Right forelimb (tissue), 1 donor: ENCODE results near the gene EDDM3A.
"Not testable (repeated sequence)": the region's sequence is repeated elsewhere in the genome, so short reads cannot be mapped to it uniquely, and the experiment has no call there.

Experiments used
- DNase-seq: peaks from one replicate; pipeline ENCODE4 v3.0.0-alpha.2; 2018

The EDDM3A gene

GRCh38 chr14:20733684-20734429, 11.8 kb upstream of the EDDM3A start:
- DNase-seq, result no peak

DNA sequence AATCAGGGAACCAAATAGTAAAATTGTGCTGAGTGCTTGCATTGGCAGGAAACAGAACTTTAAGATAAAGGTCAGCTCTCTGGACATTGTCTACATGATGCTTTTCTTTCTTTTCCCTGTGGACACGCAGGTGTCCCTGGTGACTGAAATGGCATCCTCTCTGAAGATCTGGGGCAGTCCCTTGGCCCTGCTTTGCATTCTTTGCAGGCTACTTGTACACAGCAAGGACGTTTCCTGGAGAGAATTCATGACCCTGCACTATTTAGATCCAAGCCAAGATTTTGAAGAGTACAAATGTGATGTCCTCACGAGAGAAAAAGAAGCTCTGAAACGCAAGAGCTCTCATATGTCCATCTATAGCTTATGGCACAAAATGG, 11.3 kb upstream of the EDDM3A start:
- no peak for DNase-seq

DNA sequence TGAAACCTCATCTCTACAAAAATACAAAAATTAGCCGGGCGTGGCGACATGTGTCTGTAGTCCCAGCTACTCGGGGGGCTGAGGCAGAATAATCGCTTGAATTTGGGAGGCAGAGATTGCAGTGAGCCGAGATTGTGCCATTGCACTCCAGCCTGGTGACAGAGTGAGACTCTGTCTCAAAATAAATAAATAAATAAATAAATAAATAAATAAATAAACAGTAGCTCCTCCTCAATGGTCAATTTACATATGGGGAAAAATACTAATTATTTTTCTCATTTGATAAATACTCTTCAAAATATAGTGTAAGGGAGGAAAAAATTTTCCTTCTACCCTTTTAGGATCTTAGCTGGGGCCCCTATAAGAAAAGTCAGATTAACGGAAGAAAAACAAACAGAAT, 7.4 kb upstream of the EDDM3A start:
- DNase-seq, result not testable (repeated sequence)

DNA sequence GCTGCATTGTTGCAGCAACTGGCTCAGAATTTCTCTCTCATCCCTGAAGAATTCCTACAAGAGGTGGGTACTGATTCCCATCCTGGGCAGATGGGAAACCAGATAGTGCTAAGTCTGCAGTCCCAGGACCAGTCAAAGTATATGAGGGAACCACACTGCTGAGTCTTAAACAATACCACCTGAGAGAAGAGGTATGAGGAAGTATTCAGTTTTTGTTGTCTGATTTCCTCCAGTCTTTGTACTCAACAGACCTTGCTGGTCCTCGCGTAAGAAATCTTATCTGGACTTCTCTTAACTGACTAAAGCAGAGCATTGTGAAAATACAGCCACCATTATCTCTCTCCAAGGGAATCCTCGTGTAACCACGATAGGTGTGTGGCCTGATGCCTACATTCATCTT, 3.6 kb upstream of the EDDM3A start:
- no peak for DNase-seq

DNA sequence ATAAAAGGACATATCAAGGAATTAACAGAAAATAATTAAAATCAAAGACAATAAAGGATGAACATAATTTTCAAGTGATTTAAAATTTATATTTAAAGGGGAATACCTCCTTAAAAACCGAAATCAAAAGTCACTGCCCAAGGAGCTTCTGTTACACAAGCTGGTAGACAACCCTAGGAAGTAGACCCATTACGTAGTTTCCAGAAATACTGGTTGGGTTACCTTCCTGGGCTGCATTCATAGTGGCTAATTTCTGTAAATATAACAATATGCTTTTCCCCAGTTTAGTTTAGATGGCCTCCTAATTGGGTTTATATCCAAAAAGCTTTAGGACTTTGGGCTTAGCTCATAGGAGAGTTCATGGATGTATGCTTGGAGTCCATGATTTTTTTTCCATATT, 2.1 kb upstream of the EDDM3A start:
- no peak for DNase-seq

DNA sequence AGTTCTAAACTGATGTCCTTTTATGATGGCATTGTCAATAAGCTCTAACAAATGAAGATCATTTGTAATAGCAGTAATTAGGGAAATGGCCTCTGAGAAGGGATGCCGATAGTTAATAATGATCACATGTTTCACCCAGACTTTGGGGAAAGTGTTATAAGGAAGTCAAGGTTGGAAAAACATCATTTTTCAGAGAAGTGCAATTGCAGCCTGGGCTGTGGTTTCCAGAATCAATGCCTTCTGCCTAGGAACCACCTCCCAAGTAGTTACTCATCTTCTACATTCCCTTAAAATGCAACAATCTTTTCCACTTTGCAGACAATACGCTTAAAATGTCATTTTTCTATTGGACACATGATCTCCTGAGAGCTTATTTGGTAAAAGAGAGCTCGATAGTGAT, 879 bp downstream of the EDDM3A start:
- DNase-seq, result no peak

DNA sequence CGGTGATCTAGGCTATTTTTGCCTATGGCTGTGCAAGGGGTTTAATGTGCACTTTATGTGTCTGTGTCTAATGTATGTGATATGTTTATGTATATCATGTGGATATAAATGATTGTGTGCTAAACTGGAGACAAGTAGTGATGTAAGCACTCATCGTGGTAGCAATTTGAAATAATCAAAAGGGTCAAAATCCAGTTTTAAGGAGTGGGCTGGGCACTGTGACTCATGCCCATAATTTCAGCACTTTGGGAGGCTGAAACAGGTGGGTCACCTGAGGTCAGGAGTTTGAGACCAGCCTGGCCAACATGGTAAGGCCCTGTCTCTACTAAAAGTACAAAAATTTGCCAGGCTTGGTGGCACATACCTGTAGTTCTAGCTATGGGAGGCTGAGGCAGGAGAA, 2.8 kb downstream of the EDDM3A start:
- DNase-seq, result no peak

- DNase-seq, result no peak
Measured at GRCh38 chr14:20750194-20750593, 4.5 kb downstream of the EDDM3A start.

- no peak for DNase-seq
Measured at GRCh38 chr14:20751963-20752562, 6.4 kb downstream of the EDDM3A start.

- no peak for DNase-seq
Measured at GRCh38 chr14:20754308-20754707, 8.6 kb downstream of the EDDM3A start.

DNA sequence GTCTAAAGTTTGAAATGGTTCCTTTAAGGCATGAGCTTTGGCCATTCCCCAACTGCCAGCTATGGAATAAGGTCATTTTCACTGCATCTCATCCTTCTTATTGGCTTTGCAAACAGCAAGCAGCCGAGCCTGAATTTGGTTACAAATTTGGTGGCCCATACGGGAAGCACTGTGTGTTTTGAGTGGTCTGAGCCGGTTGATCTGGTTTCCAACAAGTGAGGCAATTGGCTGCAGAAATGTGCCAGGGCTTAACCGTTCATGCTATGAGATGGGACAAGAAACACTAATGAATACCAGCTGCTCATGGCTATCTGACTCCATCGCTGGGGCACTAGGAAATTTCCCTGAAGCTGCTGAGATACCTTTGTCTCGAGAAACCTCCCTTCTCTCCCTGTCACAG, 9.3 kb downstream of the EDDM3A start:
- no peak for DNase-seq

DNA sequence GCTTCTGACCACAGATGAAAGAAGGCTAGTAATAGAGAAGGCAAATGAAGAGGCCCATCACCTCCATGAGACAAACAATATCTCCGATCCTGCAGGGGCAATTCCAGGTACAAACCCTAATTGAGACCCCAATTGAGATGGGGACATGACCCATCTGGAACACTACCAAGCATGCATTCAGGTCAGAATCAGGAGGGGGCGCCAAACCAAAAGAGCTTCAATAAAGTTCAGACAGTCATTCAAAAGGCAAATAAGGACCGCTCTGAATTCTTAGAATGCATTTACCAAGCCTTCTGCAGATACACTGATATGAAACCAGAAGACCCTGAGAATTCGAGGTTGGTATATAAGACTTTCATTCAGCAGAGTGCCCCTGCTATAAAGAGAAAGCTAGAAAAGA, 12.3 kb downstream of the EDDM3A start:
- no peak for DNase-seq

GRCh38 chr14:20759465-20759864, 13.8 kb downstream of the EDDM3A start:
- DNase-seq, result not testable (repeated sequence)

GRCh38 chr14:20760950-20761349, 15.3 kb downstream of the EDDM3A start:
- DNase-seq, result no peak

GRCh38 chr14:20768593-20768892, 22.9 kb downstream of the EDDM3A start:
- DNase-seq, result no peak

DNA sequence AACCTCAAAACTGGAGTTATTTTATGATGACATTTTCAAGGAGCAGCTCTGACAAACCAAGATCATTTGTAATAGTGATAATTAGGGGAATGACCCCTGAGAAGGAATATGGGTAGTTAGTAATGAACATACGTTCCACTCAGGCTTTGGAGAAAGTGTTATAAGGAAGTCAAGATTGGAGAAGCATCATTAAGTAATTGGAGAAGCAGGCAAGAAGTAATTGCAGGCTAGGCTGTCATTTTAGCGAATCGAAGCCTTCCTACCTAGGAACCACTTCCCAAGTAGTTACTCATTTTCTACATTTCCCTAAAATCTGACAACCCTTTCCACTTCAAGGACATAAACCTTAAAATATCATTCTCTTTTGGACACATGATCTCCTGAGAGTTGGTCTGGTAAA, 23.7 kb downstream of the EDDM3A start:
- DNase-seq, result no peak

- DNase-seq, result no peak
Measured at GRCh38 chr14:20772650-20773049, 27.0 kb downstream of the EDDM3A start.

GRCh38 chr14:20774258-20774824, 28.7 kb downstream of the EDDM3A start:
- DNase-seq, result no peak

DNA sequence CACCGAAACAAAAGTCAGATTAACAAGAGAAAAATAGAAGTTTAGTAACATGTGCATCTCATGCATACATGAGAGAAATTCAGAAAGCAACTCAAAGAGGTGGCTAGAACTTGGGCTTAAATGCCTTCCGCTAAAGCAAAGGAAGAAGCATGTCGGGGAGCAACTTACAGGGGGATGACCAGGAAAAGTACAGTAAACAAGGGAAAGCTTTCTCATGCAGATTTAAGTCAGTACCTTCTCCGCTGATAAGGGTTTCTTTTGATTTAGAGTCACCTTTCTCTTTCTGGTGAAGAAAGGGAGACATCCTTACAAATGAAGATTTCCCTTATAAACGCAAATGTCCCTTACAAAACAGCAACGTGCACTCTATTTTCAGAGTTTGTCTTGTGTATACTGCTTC, 29.4 kb downstream of the EDDM3A start:
- DNase-seq, result no peak

- no peak for DNase-seq
Measured at GRCh38 chr14:20775901-20776300, 30.2 kb downstream of the EDDM3A start.

DNA sequence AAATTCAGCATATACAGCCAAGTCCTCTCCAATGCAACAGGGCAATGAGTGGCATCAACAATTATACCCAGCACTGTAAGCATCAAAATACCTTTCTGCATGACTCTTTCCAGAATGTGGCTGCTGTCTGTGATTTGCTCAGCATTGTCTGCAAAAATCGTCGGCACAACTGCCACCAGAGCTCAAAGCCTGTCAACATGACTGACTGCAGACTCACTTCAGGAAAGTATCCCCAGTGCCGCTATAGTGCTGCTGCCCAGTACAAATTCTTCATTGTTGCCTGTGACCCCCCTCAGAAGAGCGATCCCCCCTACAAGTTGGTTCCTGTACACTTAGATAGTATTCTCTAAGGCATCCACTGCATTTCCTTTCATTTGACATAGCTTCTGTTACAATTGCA, 36.1 kb downstream of the EDDM3A start:
- DNase-seq, result no peak

DNA sequence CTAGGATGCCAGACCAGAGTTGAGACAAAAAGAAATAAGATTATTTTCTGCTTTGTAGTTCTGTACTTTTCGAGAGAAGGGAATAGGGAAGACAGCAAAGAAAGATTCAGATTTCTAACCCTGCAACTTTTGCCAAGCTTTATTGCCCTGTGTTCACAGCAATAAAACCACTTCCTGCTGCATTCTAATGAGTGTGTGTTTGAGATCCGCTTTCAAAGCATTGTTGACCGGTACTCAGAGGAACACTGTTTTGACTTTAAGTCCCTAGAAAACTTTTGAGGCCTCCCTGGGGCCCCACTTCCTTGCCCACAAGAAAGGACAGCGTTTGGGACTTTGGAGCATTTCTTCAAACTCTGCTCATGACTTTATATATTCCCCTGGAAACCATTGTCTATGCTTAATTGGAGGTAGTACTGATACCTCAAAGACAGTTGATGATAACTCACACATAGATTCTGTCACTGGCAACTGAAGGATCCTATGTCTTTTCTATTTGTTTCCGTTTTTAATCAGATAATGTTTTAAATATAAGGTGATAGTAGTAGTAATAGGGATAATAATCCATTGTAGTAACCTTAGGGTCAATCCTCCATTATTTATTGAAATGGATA, 36.7 kb downstream of the EDDM3A start:
- no peak for DNase-seq

DNA sequence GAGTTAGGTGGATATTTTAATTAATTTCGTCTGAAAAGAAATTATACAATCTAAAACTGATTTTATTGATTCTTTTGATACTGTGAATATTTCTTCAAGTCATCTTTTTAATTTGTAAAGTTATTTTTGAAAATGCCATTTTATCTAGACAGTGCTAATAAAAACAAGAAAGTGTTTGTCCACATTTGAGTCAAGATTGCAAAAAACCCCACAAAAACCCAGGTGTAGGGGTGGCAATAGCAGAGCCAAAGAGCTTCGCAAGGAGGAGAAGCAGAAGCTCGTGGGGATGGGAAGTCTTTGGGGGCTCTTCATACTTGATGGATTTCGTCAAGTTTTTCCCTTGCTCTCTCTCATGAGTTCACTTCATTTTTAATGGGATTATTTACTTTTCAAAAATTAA, 41.3 kb downstream of the EDDM3A start:
- DNase-seq, result no peak

GRCh38 chr14:20789230-20789813, 43.6 kb downstream of the EDDM3A start:
- no peak for DNase-seq
